HEK293 (cell line): Measurements from ENCODE around the gene EPB41L2.

Experiments used
- CTCF ChIA-PET: fragments of 350-600 bp; formaldehyde crosslinking; extraction: SDS; loops from one replicate; lab custom pipeline; 2021; ENCODE audit warnings: antibody characterized with exemption; lab: Yijun Ruan, JAX
- POLR2A ChIA-PET: fragments of 300-600 bp; formaldehyde crosslinking; extraction: SDS; loops from one replicate; lab custom pipeline; 2020; ENCODE audit warnings: antibody characterized with exemption, inconsistent platforms; lab: Yijun Ruan, JAX
- H3K27ac ChIP-seq: fragments of 200-500 bp; sonication (Bioruptor generic); 2 replicates; pipeline ENCODE4 v1.5.1; 2014; ENCODE audit warnings: low read depth, low read length, control low read depth, inconsistent platforms; ENCODE audit errors: extremely low read depth
- H3K36me3 ChIP-seq, 2 experiments: fragments of 200-500 bp in 1 of 2; sonication (Bioruptor generic) in 1 of 2; 1 replicate in 1 of 2; 2 replicates in 1 of 2; pipeline ENCODE4 v1.5.1; 2014 to 2017; ENCODE audit warnings: inconsistent platforms in 2 of 2, low read length in 2 of 2; ENCODE audit not compliant: control insufficient read depth in 2 of 2, insufficient read depth in 1 of 2
- H3K4me1 ChIP-seq: fragments of 200-500 bp; sonication (Bioruptor generic); 2 replicates; pipeline ENCODE4 v1.5.1; 2014; ENCODE audit warnings: mild to moderate bottlenecking, low read length, inconsistent platforms; ENCODE audit not compliant: control insufficient read depth, insufficient read depth
- H3K4me3 ChIP-seq: 2 replicates; pipeline ENCODE4 v1.5.1; 2011; ENCODE audit warnings: low read depth, mild to moderate bottlenecking, control low read depth, low read length, moderate library complexity
- H3K9me3 ChIP-seq: fragments of 200-500 bp; sonication (Bioruptor generic); 2 replicates; pipeline ENCODE4 v1.5.1; 2014; ENCODE audit warnings: low read depth, low read length, inconsistent platforms; ENCODE audit not compliant: control insufficient read depth, insufficient read depth
- GLIS1 ChIP-seq: fragments of 450-650 bp; formaldehyde crosslinking; IDR thresholded peaks from 2 replicates; pipeline ENCODE4 v1.5.1; 2016; ENCODE audit warnings: missing biosample characterization, missing genetic modification characterization
- SALL2 ChIP-seq: fragments of 450-650 bp; formaldehyde crosslinking; IDR thresholded peaks from 2 replicates; pipeline ENCODE4 v1.5.0; 2017; ENCODE audit warnings: missing biosample characterization, mild to moderate bottlenecking, missing genetic modification characterization, borderline replicate concordance
- SP2 ChIP-seq: fragments of 450-650 bp; formaldehyde crosslinking; IDR thresholded peaks from 2 replicates; pipeline ENCODE4 v1.5.1; 2016; ENCODE audit warnings: missing biosample characterization, missing genetic modification characterization
- ZBTB44 ChIP-seq: fragments of 450-650 bp; IDR thresholded peaks from 2 replicates; pipeline ENCODE4 v1.5.1; 2018; ENCODE audit warnings: missing biosample characterization, mild to moderate bottlenecking, missing genetic modification characterization
- ZEB2 ChIP-seq: fragments of 450-650 bp; formaldehyde crosslinking; IDR thresholded peaks from 2 replicates; pipeline ENCODE4 v1.5.1; 2016; ENCODE audit warnings: missing biosample characterization, missing genetic modification characterization
- ZNF211 ChIP-seq: fragments of 450-650 bp; formaldehyde crosslinking; IDR thresholded peaks from 2 replicates; pipeline ENCODE4 v1.5.1; 2016; ENCODE audit warnings: low read depth, missing biosample characterization, missing genetic modification characterization
- ZNF214 ChIP-seq: fragments of 450-650 bp; formaldehyde crosslinking; IDR thresholded peaks from 2 replicates; pipeline ENCODE4 v1.5.1; 2017; ENCODE audit warnings: missing biosample characterization, mild to moderate bottlenecking, missing genetic modification characterization, borderline replicate concordance
- ZNF223 ChIP-seq: fragments of 450-650 bp; formaldehyde crosslinking; IDR thresholded peaks from 2 replicates; pipeline ENCODE4 v1.5.1; 2016; ENCODE audit warnings: missing biosample characterization, missing genetic modification characterization
- ZNF26 ChIP-seq: fragments of 450-650 bp; formaldehyde crosslinking; IDR thresholded peaks from 2 replicates; pipeline ENCODE4 v1.5.1; 2016; ENCODE audit warnings: missing biosample characterization, missing genetic modification characterization
- ZNF280C ChIP-seq: fragments of 450-650 bp; formaldehyde crosslinking; IDR thresholded peaks from 2 replicates; pipeline ENCODE4 v1.5.1; 2016; ENCODE audit warnings: missing biosample characterization, missing genetic modification characterization
- ZNF354C ChIP-seq: fragments of 450-650 bp; formaldehyde crosslinking; IDR thresholded peaks from 2 replicates; pipeline ENCODE4 v1.5.1; 2016; ENCODE audit warnings: missing biosample characterization, missing genetic modification characterization, low read depth, borderline replicate concordance
- ZNF473 ChIP-seq: fragments of 450-650 bp; formaldehyde crosslinking; IDR thresholded peaks from 2 replicates; pipeline ENCODE4 v1.5.1; 2017; ENCODE audit warnings: missing biosample characterization, missing genetic modification characterization
- ZNF529 ChIP-seq: fragments of 450-650 bp; formaldehyde crosslinking; IDR thresholded peaks from 2 replicates; pipeline ENCODE4 v1.5.1; 2017; ENCODE audit warnings: missing genetic modification characterization, missing biosample characterization; ENCODE audit not compliant: insufficient replicate concordance
- ZNF560 ChIP-seq: fragments of 450-650 bp; formaldehyde crosslinking; IDR thresholded peaks from 2 replicates; pipeline ENCODE4 v1.5.1; 2017; ENCODE audit warnings: missing biosample characterization, missing genetic modification characterization, borderline replicate concordance
- ZNF571 ChIP-seq: fragments of 450-650 bp; formaldehyde crosslinking; IDR thresholded peaks from 2 replicates; pipeline ENCODE4 v1.5.0; 2017; ENCODE audit warnings: missing biosample characterization, missing genetic modification characterization
- ZNF626 ChIP-seq: fragments of 450-650 bp; sonication (Bioruptor Pico); formaldehyde crosslinking; IDR thresholded peaks from 2 replicates; pipeline ENCODE4 v1.5.1; 2018; ENCODE audit warnings: missing biosample characterization, missing genetic modification characterization, inconsistent platforms
- ZNF777 ChIP-seq: fragments of 450-650 bp; formaldehyde crosslinking; IDR thresholded peaks from 2 replicates; pipeline ENCODE4 v1.5.1; 2017; ENCODE audit warnings: missing biosample characterization, missing genetic modification characterization, borderline replicate concordance
- TF ChIP-seq, protein P1 (sequence below): fragments of 450-650 bp; formaldehyde crosslinking; IDR thresholded peaks from 2 replicates; pipeline ENCODE4 v1.5.1; 2016; ENCODE audit warnings: missing biosample characterization, missing genetic modification characterization
- TF ChIP-seq, protein P2 (sequence below): fragments of 450-650 bp; formaldehyde crosslinking; IDR thresholded peaks from 2 replicates; pipeline ENCODE4 v1.5.0; 2017; ENCODE audit warnings: missing biosample characterization, missing genetic modification characterization, borderline replicate concordance
- TF ChIP-seq, protein P3 (sequence below): fragments of 450-650 bp; formaldehyde crosslinking; IDR thresholded peaks from 2 replicates; pipeline ENCODE4 v1.5.1; 2016; ENCODE audit warnings: missing biosample characterization, missing genetic modification characterization

The EPB41L2 gene

DNA sequence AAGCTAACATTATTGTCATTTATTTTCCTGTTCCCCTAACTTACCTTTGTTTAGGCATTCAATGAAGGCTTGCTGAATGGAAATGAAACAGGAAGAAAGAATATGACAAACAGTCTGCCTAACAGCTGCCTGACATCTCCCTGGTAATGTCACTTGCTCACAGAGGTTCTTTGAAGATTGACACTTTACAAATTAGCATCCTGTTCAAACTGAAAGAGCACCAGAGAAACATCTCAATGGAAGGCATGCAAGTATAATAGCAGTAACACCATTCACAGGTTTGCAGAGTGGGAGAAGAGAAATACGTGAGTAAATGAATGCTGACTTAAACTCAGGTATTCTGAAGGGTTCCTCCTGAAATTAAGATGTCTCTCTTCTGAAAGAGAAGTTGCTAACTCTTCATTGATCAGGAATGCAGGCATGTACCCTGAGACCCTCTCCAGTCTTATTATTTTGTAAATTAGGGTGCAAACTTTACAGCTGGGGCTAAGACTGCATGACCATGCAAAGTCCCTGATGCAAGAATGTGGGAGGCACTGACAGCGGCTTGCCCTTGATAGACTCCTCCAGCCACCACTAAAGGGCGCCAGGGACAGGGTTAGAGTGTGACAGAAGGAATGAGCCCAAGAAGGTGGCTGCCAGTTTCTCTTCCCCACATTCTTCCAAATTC, 237.1 kb downstream of the EPB41L2 start (continued):
- TF ChIP-seq ZBTB44 (tag by site-specific recombination), result no peak
- no peak for TF ChIP-seq SP2 (tag by site-specific recombination)
- TF ChIP-seq ZNF26, result no peak
- no peak for TF ChIP-seq ZNF211

DNA sequence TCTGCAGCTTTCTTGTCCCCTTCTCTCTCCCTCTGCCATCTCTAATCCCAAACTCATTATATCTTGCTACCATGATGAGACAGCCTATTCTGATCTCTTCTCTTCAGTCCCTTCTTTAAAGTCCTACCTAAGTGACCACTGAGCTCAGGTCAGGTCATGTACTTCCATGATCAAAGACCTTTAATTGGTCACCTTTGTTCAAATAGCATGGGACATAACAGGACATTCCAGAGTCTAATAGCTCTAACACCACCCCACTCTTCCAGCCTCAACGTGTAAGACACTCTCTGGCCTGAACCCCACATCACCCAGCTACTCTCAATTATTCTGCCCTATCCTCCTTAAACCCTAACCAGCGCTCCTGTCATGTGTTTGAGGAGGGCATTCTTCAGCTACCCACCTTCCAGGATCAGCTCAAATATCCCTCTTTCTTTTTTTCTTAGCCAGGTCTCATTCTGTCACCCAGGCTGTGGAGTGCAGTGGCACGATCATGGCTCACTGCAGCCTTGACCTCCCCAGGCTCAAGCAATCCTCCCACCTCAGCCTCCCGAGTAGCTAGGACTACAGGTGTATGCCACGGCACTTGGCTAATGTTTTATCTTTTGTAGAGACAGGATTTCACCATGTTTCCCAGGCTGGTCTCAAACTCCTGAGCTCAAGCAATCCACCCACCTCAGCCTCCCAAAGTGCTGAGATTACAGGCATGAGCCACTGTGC, 237.9 kb downstream of the EPB41L2 start:
- ChIA-PET POLR2A (no interaction called here), CTCF (no interaction called here)
- H3K36me3 ChIP-seq, result no peaks in the 10 kb centered on the region
- H3K27ac ChIP-seq, result no peak overlapping the region
- TF ChIP-seq SALL2 (tag by site-specific recombination) (no peak), ZNF777 (tag by site-specific recombination) (no peak), ZNF473 (no peak), GLIS1 (tag by site-specific recombination) (no peak), ZNF571 (tag by site-specific recombination) (no peak), ZNF626 (no peak), ZNF214 (tag by site-specific recombination) (no peak), ZNF280C (tag by site-specific recombination) (no peak), ZNF354C (tag by site-specific recombination) (no peak), ZNF223 (tag by site-specific recombination) (no peak), ZNF560 (no peak), ZNF529 (tag by site-specific recombination) (no peak), ZEB2 (tag by site-specific recombination) (no peak)
- TF ChIP-seq, protein P1, sequence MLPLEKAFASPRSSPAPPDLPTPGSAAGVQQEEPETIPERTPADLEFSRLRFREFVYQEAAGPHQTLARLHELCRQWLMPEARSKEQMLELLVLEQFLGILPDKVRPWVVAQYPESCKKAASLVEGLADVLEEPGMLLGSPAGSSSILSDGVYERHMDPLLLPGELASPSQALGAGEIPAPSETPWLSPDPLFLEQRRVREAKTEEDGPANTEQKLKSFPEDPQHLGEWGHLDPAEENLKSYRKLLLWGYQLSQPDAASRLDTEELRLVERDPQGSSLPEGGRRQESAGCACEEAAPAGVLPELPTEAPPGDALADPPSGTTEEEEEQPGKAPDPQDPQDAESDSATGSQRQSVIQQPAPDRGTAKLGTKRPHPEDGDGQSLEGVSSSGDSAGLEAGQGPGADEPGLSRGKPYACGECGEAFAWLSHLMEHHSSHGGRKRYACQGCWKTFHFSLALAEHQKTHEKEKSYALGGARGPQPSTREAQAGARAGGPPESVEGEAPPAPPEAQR, result no peak
- TF ChIP-seq, protein P2, sequence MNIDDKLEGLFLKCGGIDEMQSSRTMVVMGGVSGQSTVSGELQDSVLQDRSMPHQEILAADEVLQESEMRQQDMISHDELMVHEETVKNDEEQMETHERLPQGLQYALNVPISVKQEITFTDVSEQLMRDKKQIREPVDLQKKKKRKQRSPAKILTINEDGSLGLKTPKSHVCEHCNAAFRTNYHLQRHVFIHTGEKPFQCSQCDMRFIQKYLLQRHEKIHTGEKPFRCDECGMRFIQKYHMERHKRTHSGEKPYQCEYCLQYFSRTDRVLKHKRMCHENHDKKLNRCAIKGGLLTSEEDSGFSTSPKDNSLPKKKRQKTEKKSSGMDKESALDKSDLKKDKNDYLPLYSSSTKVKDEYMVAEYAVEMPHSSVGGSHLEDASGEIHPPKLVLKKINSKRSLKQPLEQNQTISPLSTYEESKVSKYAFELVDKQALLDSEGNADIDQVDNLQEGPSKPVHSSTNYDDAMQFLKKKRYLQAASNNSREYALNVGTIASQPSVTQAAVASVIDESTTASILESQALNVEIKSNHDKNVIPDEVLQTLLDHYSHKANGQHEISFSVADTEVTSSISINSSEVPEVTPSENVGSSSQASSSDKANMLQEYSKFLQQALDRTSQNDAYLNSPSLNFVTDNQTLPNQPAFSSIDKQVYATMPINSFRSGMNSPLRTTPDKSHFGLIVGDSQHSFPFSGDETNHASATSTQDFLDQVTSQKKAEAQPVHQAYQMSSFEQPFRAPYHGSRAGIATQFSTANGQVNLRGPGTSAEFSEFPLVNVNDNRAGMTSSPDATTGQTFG (tag by site-specific recombination), result no peak
- TF ChIP-seq, protein P3, sequence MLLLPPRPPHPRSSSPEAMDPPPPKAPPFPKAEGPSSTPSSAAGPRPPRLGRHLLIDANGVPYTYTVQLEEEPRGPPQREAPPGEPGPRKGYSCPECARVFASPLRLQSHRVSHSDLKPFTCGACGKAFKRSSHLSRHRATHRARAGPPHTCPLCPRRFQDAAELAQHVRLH, result no peak
- TF ChIP-seq, all 188 proteins: peak for 0
- H3K9me3 ChIP-seq, result no peaks in the 10 kb centered on the region; the same call in 1 of the 2 replicates
- H3K4me3 ChIP-seq, result no peak overlapping the region
- no peaks in the 10 kb centered on the region for H3K4me1 ChIP-seq
